Naive B cell (primary cell): ENCODE results near the gene DMAC2L. TPM values are rescaled to one million over a fixed set of nuclear protein-coding genes. Genes with fewer than 3 reads are reported as not detected.
"Not testable (repeated sequence)": the region's sequence is repeated elsewhere in the genome, so short reads cannot be mapped to it uniquely, and the experiment has no call there.

Source experiments
- ATAC-seq, 2 donors: fragments of 150-1000 bp; cut with Tn5 transposase; 2 replicates each; pipeline ENCODE4 v1.10.0; 2021; ENCODE audit warnings: low read depth in 2 of 2, mild to moderate bottlenecking in 2 of 2, moderate library complexity in 2 of 2
- DNase-seq: peaks from one replicate; pipeline ENCODE4 v3.0.0; 2022
- H3K27ac Mint-ChIP-seq, 6 donors: one replicate each; pipeline ENCODE4 v1.8.0; 2020 to 2022; ENCODE audit warnings: mild to moderate bottlenecking in 6 of 6, mixed read lengths in 6 of 6, moderate library complexity in 5 of 6, inconsistent platforms in 2 of 6
- H3K27me3 Mint-ChIP-seq, 3 donors: one replicate each; pipeline ENCODE4 v1.8.0; 2021 to 2022; ENCODE audit warnings: mixed read lengths in 3 of 3, mild to moderate bottlenecking in 1 of 3
- H3K36me3 Mint-ChIP-seq, 2 donors: one replicate each; pipeline ENCODE4 v1.8.0; 2020 to 2022; ENCODE audit warnings: mixed read lengths in 2 of 2, inconsistent platforms in 1 of 2, mild to moderate bottlenecking in 1 of 2
- H3K4me1 Mint-ChIP-seq, 3 donors: one replicate each; pipeline ENCODE4 v1.8.0; 2020 to 2022; ENCODE audit warnings: mixed read lengths in 3 of 3, inconsistent platforms in 1 of 3, mild to moderate bottlenecking in 1 of 3, moderate library complexity in 1 of 3
- H3K4me3 Mint-ChIP-seq, 8 donors: one replicate each; pipeline ENCODE4 v1.8.0; 2020 to 2022; ENCODE audit warnings: mild to moderate bottlenecking in 8 of 8, mixed read lengths in 8 of 8, moderate library complexity in 8 of 8, inconsistent platforms in 2 of 8
- H3K9me3 Mint-ChIP-seq, 7 donors: one replicate each; pipeline ENCODE4 v1.8.0; 2020 to 2022; ENCODE audit warnings: mixed read lengths in 7 of 7, mild to moderate bottlenecking in 5 of 7, inconsistent platforms in 2 of 7, moderate library complexity in 1 of 7
- polyA plus RNA-seq, 6 donors: library from polyadenylated mRNA; unstranded; fragments of 300-500 nt; fragmentation: Illumina TruSeq; gene quantifications; one replicate each; pipeline ENCODE4 v1.2.3, GENCODE V29; 2021; ENCODE audit warnings: low read depth in 6 of 6

Gene DMAC2L
- polyA plus RNA-seq, 6 donors from 2014 or later = 19.4 to 32.4 (median 28.3) TPM

DNA sequence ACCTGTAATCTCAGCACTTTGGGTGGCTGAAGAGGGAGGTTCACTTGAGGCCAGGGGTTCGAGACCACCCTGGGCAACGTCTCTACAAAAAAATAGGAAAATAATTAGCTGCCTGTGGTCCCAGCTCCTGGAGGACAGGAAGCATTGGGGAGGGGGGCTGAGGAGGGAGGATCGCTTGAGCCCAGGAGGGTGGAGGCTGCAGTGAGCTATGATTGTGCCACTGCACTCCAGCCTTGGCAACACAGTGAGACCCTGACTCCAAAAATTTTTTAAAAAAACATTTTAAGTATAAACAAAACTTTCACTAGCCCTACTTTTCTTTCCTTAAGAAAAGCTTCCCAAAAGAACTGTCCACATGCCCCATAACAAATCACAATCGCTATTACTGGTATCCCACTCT is 1.7 kb upstream of the DMAC2L start:
- Mint-ChIP-seq H3K36me3 (no peaks in the 10 kb centered on the region), H3K27me3 (no peaks in the 10 kb centered on the region), H3K27ac (peak overlapping the region in 2 of 6 donors; percentile 3 to 16), H3K4me3 (peak overlapping the region in 7 of 8 donors; percentile 22 to 94 (median 56)), H3K9me3 (no peaks in the 10 kb centered on the region), H3K4me1 (peaks cover 14 to 25% (median 19%) of the 10 kb centered on the region in 3 donors)
- DNase-seq (no peak), ATAC-seq (no peak)

GRCh38 chr14:50311337-50311971 is 670 bp upstream of the DMAC2L start:
- Mint-ChIP-seq H3K27me3 (no peaks in the 10 kb centered on the region), H3K4me3 (peak overlapping the region; percentile 91 to 98 (median 96)), H3K27ac (peak overlapping the region; percentile 67 to 99 (median 94)), H3K9me3 (no peaks in the 10 kb centered on the region), H3K4me1 (peaks cover 22 to 34% (median 23%) of the 10 kb centered on the region in 3 donors), H3K36me3 (no peaks in the 10 kb centered on the region)
- ATAC-seq (no peak), DNase-seq (no peak)

GRCh38 chr14:50312734-50313054 is 570 bp downstream of the DMAC2L start:
- no peaks in the 10 kb centered on the region for H3K36me3 Mint-ChIP-seq
- peak overlapping the region; percentile 91 to 98 (median 96) for H3K4me3 Mint-ChIP-seq
- ATAC-seq (peak; percentile 41 to 45), DNase-seq (no peak)
- no peaks in the 10 kb centered on the region for H3K27me3 Mint-ChIP-seq
- H3K4me1 Mint-ChIP-seq = peaks cover 23 to 44% (median 33%) of the 10 kb centered on the region in 3 donors
- H3K9me3 Mint-ChIP-seq = no peaks in the 10 kb centered on the region
- peak overlapping the region; percentile 92 to 99 (median 96) for H3K27ac Mint-ChIP-seq

DNA sequence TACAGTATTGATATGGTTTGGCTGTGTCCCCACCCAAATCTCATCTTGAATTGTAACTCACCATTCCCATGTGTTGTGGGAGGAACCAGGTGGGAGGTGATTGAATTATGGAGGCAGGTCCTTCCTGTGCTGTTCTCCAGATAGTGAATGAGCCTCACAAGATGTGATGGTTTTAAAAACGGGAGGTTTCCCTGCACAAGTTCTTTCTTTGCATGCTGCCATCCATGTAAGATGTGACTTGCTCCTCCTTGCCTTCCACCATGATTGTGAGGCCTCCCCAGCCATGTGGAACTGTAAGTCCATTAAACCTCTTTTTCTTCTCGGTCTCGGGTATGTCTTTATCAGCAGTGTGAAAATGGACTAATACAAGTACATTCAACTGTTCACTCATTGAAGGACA is 2.0 kb downstream of the DMAC2L start:
- peaks cover 30 to 48% (median 42%) of the 10 kb centered on the region in 3 donors for H3K4me1 Mint-ChIP-seq
- H3K36me3 Mint-ChIP-seq, ATAC-seq, DNase-seq, H3K9me3 Mint-ChIP-seq, H3K27me3 Mint-ChIP-seq: not testable (repeated sequence)
- H3K4me3 Mint-ChIP-seq = peak overlapping the region in 5 of 8 donors; percentile 77 to 98 (median 96)
- H3K27ac Mint-ChIP-seq = peak overlapping the region in 4 of 6 donors; percentile 3 to 88 (median 35)

DNA sequence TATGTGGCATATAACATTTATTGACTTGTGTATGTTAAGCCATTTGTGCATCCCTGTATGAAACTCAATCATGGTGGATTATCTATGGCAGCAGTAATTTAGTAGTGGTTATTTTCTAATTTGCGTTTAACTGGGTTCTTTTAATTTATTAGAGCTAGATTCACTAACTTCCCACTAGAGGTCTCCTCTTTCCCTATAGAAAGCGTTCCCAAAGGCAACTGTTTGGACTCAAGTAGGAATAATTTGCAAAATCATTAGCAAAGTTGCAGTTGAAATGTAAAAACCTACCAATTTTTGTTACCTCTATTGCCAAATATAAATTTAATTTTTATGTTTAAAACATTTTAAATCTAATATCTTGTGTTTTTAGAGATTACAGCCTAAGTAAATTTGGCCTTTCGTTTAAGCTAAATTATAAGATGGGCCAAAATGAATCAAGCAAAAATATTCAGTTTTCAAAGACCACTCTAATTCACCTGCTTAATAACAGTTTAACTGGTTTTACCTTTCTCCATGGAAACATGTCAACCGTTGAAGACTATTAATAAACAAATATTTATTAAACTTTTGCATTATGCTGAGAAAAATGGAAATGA is 6.0 kb downstream of the DMAC2L start:
- no peaks in the 10 kb centered on the region for H3K27me3 Mint-ChIP-seq

GRCh38 chr14:50319293-50319692 is 7.2 kb downstream of the DMAC2L start:
- Mint-ChIP-seq H3K9me3 (no peaks in the 10 kb centered on the region), H3K27ac (no peak overlapping the region), H3K4me1 (peaks cover 12 to 31% (median 24%) of the 10 kb centered on the region in 3 donors), H3K27me3 (no peaks in the 10 kb centered on the region), H3K4me3 (no peak overlapping the region), H3K36me3 (peaks cover 0 to 1% of the 10 kb centered on the region in 2 donors)
- DNase-seq = no peak
- no peak for ATAC-seq

More for the DNA sequence above, 6.0 kb downstream of the DMAC2L start:
- no peak overlapping the region for H3K27ac Mint-ChIP-seq
- no peaks in the 10 kb centered on the region for H3K36me3 Mint-ChIP-seq
- peaks cover 18 to 37% (median 36%) of the 10 kb centered on the region in 3 donors for H3K4me1 Mint-ChIP-seq
- ATAC-seq = no peak
- peak; percentile 8 for DNase-seq
- H3K4me3 Mint-ChIP-seq = no peak overlapping the region
- no peaks in the 10 kb centered on the region for H3K9me3 Mint-ChIP-seq

DNA sequence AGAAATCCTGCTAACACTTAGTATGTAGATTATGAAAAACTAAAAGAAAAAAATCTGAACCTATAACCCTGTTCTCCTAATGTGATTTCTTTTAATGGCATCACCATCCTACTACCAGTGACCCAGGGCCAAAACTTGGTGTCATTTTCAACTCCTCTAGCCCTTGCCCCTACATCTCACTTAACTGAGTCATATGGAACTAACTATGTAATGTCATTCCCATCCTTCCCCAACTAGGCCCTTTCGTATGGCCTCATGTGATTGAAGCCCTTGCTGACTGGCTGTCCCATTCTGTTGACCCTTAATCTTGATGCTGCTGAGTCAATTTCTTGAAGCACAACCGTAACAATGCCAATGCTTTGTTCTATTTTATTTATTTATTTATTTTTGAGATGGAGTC is 7.6 kb downstream of the DMAC2L start:
- Mint-ChIP-seq H3K27ac (no peak overlapping the region), H3K36me3 (peaks cover 0 to 3% of the 10 kb centered on the region in 2 donors), H3K27me3 (no peaks in the 10 kb centered on the region), H3K4me3 (no peak overlapping the region), H3K9me3 (no peaks in the 10 kb centered on the region), H3K4me1 (peaks cover 12 to 31% (median 23%) of the 10 kb centered on the region in 3 donors)
- DNase-seq (no peak), ATAC-seq (no peak)

DNA sequence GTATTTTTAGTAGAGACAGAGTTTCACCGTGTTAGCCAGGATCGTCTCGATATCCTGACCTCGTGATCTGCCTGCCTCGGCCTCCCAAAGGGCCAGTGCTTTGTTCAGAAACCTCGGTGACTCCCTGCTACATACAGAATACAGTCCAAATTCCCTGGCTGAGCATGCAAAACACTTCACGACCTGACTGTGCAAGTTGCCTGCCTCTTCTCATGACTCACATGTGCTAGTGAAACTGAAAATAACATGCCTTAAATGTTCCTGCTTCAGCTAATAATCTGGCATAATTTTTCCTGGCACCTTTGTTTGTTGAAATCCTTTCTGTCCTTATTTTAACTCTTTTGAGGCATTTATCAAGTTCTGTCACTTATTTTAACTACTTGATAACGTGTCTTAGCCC is 8.2 kb downstream of the DMAC2L start:
- peaks cover 0 to 3% of the 10 kb centered on the region in 2 donors for H3K36me3 Mint-ChIP-seq
- H3K27ac Mint-ChIP-seq = no peak overlapping the region
- H3K4me1 Mint-ChIP-seq = peaks cover 12 to 31% (median 23%) of the 10 kb centered on the region in 3 donors
- no peak overlapping the region for H3K4me3 Mint-ChIP-seq
- no peaks in the 10 kb centered on the region for H3K9me3 Mint-ChIP-seq
- no peaks in the 10 kb centered on the region for H3K27me3 Mint-ChIP-seq
- DNase-seq = no peak
- ATAC-seq = no peak

DNA sequence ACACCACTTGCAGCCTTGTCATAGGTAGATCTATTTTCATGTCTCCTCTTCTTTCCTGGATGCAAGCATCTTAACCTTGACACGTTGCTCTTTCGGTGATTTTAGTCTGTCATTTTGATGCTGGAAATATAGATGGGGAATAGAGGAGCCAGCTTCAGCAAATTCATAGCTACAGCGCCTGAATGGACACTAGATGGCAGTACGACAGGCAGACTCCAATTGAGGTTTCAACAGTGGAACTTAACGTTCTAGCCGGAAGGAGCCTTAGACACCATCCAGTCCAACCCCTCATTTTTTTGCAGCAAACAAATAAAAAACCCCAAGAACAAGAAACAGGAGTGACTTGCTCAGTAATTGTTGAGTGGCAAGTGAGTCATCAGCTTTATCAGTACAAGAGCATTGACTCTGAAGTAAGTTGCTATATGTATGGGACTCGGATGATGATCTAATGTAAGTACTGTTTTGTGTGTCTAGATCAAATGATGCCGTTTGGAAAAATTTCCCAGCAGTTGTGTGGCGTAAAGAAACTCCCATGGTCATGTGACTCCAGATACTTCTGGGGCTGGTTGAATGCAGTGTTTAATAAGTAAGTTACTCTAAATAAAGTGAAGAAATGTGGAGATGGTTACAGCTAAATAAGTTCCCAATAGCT is 9.0 kb downstream of the DMAC2L start:
- ATAC-seq = peak; percentile 96 to 97

GRCh38 chr14:50331596-50331995 is 19.5 kb downstream of the DMAC2L start:
- H3K27ac Mint-ChIP-seq = no peak overlapping the region
- no peak for ATAC-seq

More for the DNA sequence above, 9.0 kb downstream of the DMAC2L start:
- Mint-ChIP-seq H3K27me3 (no peaks in the 10 kb centered on the region), H3K4me3 (no peak overlapping the region), H3K9me3 (no peaks in the 10 kb centered on the region), H3K27ac (no peak overlapping the region), H3K36me3 (peaks cover 0 to 3% of the 10 kb centered on the region in 2 donors), H3K4me1 (peaks cover 10 to 26% (median 17%) of the 10 kb centered on the region in 3 donors)
- DNase-seq = peak; percentile 58

GRCh38 chr14:50333014-50333509 is 20.9 kb downstream of the DMAC2L start:
- no peak for DNase-seq
- Mint-ChIP-seq H3K27ac (peak overlapping the region in 1 of 6 donors; percentile 60), H3K4me3 (no peak overlapping the region), H3K4me1 (peaks cover 13 to 15% (median 13%) of the 10 kb centered on the region in 3 donors), H3K36me3 (peaks cover 7 to 9% of the 10 kb centered on the region in 2 donors), H3K27me3 (no peaks in the 10 kb centered on the region), H3K9me3 (no peaks in the 10 kb centered on the region)
- ATAC-seq = no peak

More at GRCh38 chr14:50331596-50331995, 19.5 kb downstream of the DMAC2L start:
- no peak overlapping the region for H3K4me3 Mint-ChIP-seq
- H3K27me3 Mint-ChIP-seq = no peaks in the 10 kb centered on the region
- no peaks in the 10 kb centered on the region for H3K9me3 Mint-ChIP-seq
- peaks cover 7 to 9% of the 10 kb centered on the region in 2 donors for H3K36me3 Mint-ChIP-seq
- no peak for DNase-seq
- peaks cover 13 to 14% (median 13%) of the 10 kb centered on the region in 3 donors for H3K4me1 Mint-ChIP-seq

GRCh38 chr14:50334211-50334610 is 22.1 kb downstream of the DMAC2L start:
- peaks cover 13 to 15% (median 13%) of the 10 kb centered on the region in 3 donors for H3K4me1 Mint-ChIP-seq
- H3K27ac Mint-ChIP-seq = no peak overlapping the region
- H3K9me3 Mint-ChIP-seq = no peaks in the 10 kb centered on the region
- H3K36me3 Mint-ChIP-seq = peaks cover 7 to 9% of the 10 kb centered on the region in 2 donors
- H3K4me3 Mint-ChIP-seq = no peak overlapping the region
- no peak for DNase-seq
- H3K27me3 Mint-ChIP-seq = no peaks in the 10 kb centered on the region
- no peak for ATAC-seq

GRCh38 chr14:50335389-50335788 is 23.3 kb downstream of the DMAC2L start:
- ATAC-seq = no peak
- peaks cover 13 to 15% (median 13%) of the 10 kb centered on the region in 3 donors for H3K4me1 Mint-ChIP-seq
- H3K9me3 Mint-ChIP-seq = no peaks in the 10 kb centered on the region
- peak overlapping the region in 4 of 6 donors; percentile 42 to 92 (median 62) for H3K27ac Mint-ChIP-seq
- no peaks in the 10 kb centered on the region for H3K27me3 Mint-ChIP-seq
- peak overlapping the region in 2 of 8 donors; percentile 11 to 37 for H3K4me3 Mint-ChIP-seq
- peaks cover 0 to 16% of the 10 kb centered on the region in 2 donors for H3K36me3 Mint-ChIP-seq
- DNase-seq = no peak
